Omental fat pad (tissue), 4 donors: ENCODE measurements around the gene TIGAR. TPM values are rescaled to one million over a fixed set of nuclear protein-coding genes. Genes with fewer than 3 reads are reported as not detected.

Experiments used
- ATAC-seq: fragments of 150-250 bp; one replicate; pipeline ENCODE4 v1.9.1; 2016; ENCODE audit warnings: mild to moderate bottlenecking, moderate library complexity; ENCODE audit not compliant: low FRiP score
- DNase-seq: peaks from one replicate; pipeline ENCODE4 v3.0.0-alpha.2; 2019; ENCODE audit warnings: low spot score
- CTCF ChIP-seq, 3 donors: fragments of 450-650 bp; IDR thresholded peaks; one replicate each; pipeline ENCODE4 v1.5.1; 2016 to 2017; ENCODE audit warnings: antibody characterized with exemption in 3 of 3, mild to moderate bottlenecking in 3 of 3, moderate library complexity in 2 of 3
- total RNA-seq, 4 donors: library from RNA; depleted of rRNA; stranded (reverse); fragments of >200 nt; gene quantifications; one replicate each; pipeline ENCODE4 v1.1.0, GENCODE V29; 2016

The TIGAR gene
- total RNA-seq, 4 donors from 2014 or later = 4.2 to 13.5 (median 5.3) TPM

GRCh38 chr12:4378772-4379171, 57.8 kb downstream of the TIGAR start:
- DNase-seq (no peak), ATAC-seq (no peak)
- no peak for TF ChIP-seq CTCF (IDR thresholded peaks at IDR 0.05)

- ATAC-seq (no peak), DNase-seq (no peak)
- no peak for TF ChIP-seq CTCF (IDR thresholded peaks at IDR 0.05)
These were observed 58.4 kb downstream of the TIGAR start, which contains the start of gene FGF23 for GRCh38 chr12:4379405-4379804. FGF23 (minus strand) TSS chr12:4379712; CDS start chr12:4379582, 130 bp downstream.

GRCh38 chr12:4380332-4380731, 59.3 kb downstream of the TIGAR start:
- no peak for ATAC-seq
- no peak for TF ChIP-seq CTCF (IDR thresholded peaks at IDR 0.05)
- DNase-seq = no peak

GRCh38 chr12:4383304-4383865, 62.4 kb downstream of the TIGAR start:
- no peak for TF ChIP-seq CTCF (IDR thresholded peaks at IDR 0.05)
- ATAC-seq (no peak), DNase-seq (no peak)

GRCh38 chr12:4386801-4387200, 65.8 kb downstream of the TIGAR start:
- no peak for TF ChIP-seq CTCF (IDR thresholded peaks at IDR 0.05)
- ATAC-seq = no peak
- no peak for DNase-seq

- no peak for TF ChIP-seq CTCF (IDR thresholded peaks at IDR 0.05)
- no peak for DNase-seq
- no peak for ATAC-seq
These were observed 66.6 kb downstream of the TIGAR start for GRCh38 chr12:4387607-4388006.

- DNase-seq (no peak), ATAC-seq (no peak)
- no peak for TF ChIP-seq CTCF (IDR thresholded peaks at IDR 0.05)
These were observed 67.0 kb downstream of the TIGAR start for GRCh38 chr12:4388032-4388431.
